ENCODE measurements around the gene UPK1B.
"Not testable (repeated sequence)": the region's sequence is repeated elsewhere in the genome, so short reads cannot be mapped to it uniquely, and the experiment has no call there.

Gene UPK1B

GRCh38 chr3:119173325-119173724 lies at the start of gene UPK1B:
Gene UPK1B, plus strand, starts transcription at chr3:119173598. Its CDS starts 13,144 bp downstream, at chr3:119186742.
- no peak for DNase-seq (ENCODE audit: low spot score)

- no peak for DNase-seq (ENCODE audit: low spot score)
Measured at GRCh38 chr3:119125342-119125741, 48.1 kb upstream of the UPK1B start.

GRCh38 chr3:119125742-119126504 lies 47.5 kb upstream of the UPK1B start:
- no peak for DNase-seq (ENCODE audit: low spot score)

- not testable (repeated sequence) for DNase-seq (ENCODE audit: low spot score)
Measured at GRCh38 chr3:119130291-119130690, 43.1 kb upstream of the UPK1B start.

- DNase-seq (ENCODE audit: low spot score): not testable (repeated sequence)
Measured at GRCh38 chr3:119132291-119132690, 41.1 kb upstream of the UPK1B start.

GRCh38 chr3:119139360-119139759 lies 34.0 kb upstream of the UPK1B start:
- not testable (repeated sequence) for DNase-seq (ENCODE audit: low spot score)

- no peak for DNase-seq (ENCODE audit: low spot score)
Measured at GRCh38 chr3:119140466-119140865, 32.9 kb upstream of the UPK1B start.

GRCh38 chr3:119145128-119145499 lies 28.3 kb upstream of the UPK1B start:
- no peak for DNase-seq (ENCODE audit: low spot score)

GRCh38 chr3:119145500-119146167 lies 27.8 kb upstream of the UPK1B start, which contains the start of gene TEX55:
Gene TEX55, plus strand, starts transcription at chr3:119146165. Its CDS starts 25 bp downstream, at chr3:119146190.
- peak; percentile 62 for DNase-seq (ENCODE audit: low spot score)

- no peak for DNase-seq (ENCODE audit: low spot score)
Measured at GRCh38 chr3:119146578-119147375, 26.6 kb upstream of the UPK1B start.

- DNase-seq (ENCODE audit: low spot score): no peak
Measured at GRCh38 chr3:119147494-119147893, 25.9 kb upstream of the UPK1B start.

- no peak for DNase-seq (ENCODE audit: low spot score)
Measured at GRCh38 chr3:119148493-119149180, 24.8 kb upstream of the UPK1B start.

- no peak for DNase-seq (ENCODE audit: low spot score)
Measured at GRCh38 chr3:119149484-119149883, 23.9 kb upstream of the UPK1B start.

- no peak for DNase-seq (ENCODE audit: low spot score)
Measured at GRCh38 chr3:119156868-119157267, 16.5 kb upstream of the UPK1B start.

- DNase-seq (ENCODE audit: low spot score): no peak
Measured at GRCh38 chr3:119157971-119158370, 15.4 kb upstream of the UPK1B start.

- DNase-seq (ENCODE audit: low spot score): no peak
Measured at GRCh38 chr3:119160361-119160760, 13.0 kb upstream of the UPK1B start.

GRCh38 chr3:119160815-119161214 lies 12.6 kb upstream of the UPK1B start:
- DNase-seq (ENCODE audit: low spot score): no peak

GRCh38 chr3:119161240-119161639 lies 12.2 kb upstream of the UPK1B start:
- no peak for DNase-seq (ENCODE audit: low spot score)

GRCh38 chr3:119164745-119165144 lies 8.7 kb upstream of the UPK1B start:
- DNase-seq (ENCODE audit: low spot score): not testable (repeated sequence)

- DNase-seq (ENCODE audit: low spot score): no peak
Measured at GRCh38 chr3:119170821-119171220, 2.6 kb upstream of the UPK1B start.

GRCh38 chr3:119175872-119176756 lies 2.7 kb downstream of the UPK1B start:
- no peak for DNase-seq (ENCODE audit: low spot score)

Measured in pons (tissue), 1 donor.